SK-N-SH (cell line): ENCODE data around the gene BIRC3.

ENCODE experiments used
- EP300 ChIP-seq, 2 experiments: IDR thresholded peaks; 2 replicates each; pipeline versions ENCODE4 v1.4.0 to v1.6.1; 2012; ENCODE audit warnings: borderline replicate concordance in 1 of 2, low read depth in 1 of 2, low read length in 1 of 2
- FOSL2 ChIP-seq: IDR thresholded peaks from 2 replicates; pipeline ENCODE4 v1.4.0; 2012; ENCODE audit warnings: low read depth, mild to moderate bottlenecking, moderate library complexity, borderline replicate concordance
- POLR2AphosphoS5 ChIP-seq: IDR thresholded peaks from 2 replicates; pipeline ENCODE4 v1.6.1; 2012; ENCODE audit warnings: low read depth, low read length
- RAD21 ChIP-seq: IDR thresholded peaks from 2 replicates; pipeline ENCODE4 v1.6.1; 2012; ENCODE audit warnings: mild to moderate bottlenecking, low read length
- RFX5 ChIP-seq: IDR thresholded peaks from 2 replicates; pipeline ENCODE4 v1.6.1; 2012; ENCODE audit warnings: mild to moderate bottlenecking, improper control_type of control experiment, low read length
- TAF1 ChIP-seq: IDR thresholded peaks from 2 replicates; pipeline ENCODE4 v1.6.1; 2012; ENCODE audit warnings: low read depth, mild to moderate bottlenecking, low read length, moderate library complexity, borderline replicate concordance
- YY1 ChIP-seq: IDR thresholded peaks from 2 replicates; pipeline ENCODE4 v1.4.0; 2012; ENCODE audit warnings: low read depth, mild to moderate bottlenecking
- TF ChIP-seq, protein P1 (sequence below): fragments of 200-600 bp; sonication (generic); IDR thresholded peaks from 2 replicates; pipeline ENCODE4 v1.6.1; 2017; ENCODE audit warnings: antibody characterized with exemption, mild to moderate bottlenecking, moderate library complexity
- TF ChIP-seq, protein P2 (sequence below): fragments of 150-350 bp; IDR thresholded peaks from 2 replicates; pipeline ENCODE4 v1.6.1; 2017; ENCODE audit warnings: antibody characterized with exemption, low read length, low read depth, borderline replicate concordance
- TF ChIP-seq, protein P3 (sequence below): IDR thresholded peaks from 2 replicates; pipeline ENCODE4 v1.4.0; 2012; ENCODE audit warnings: low read depth, borderline replicate concordance

DNA sequence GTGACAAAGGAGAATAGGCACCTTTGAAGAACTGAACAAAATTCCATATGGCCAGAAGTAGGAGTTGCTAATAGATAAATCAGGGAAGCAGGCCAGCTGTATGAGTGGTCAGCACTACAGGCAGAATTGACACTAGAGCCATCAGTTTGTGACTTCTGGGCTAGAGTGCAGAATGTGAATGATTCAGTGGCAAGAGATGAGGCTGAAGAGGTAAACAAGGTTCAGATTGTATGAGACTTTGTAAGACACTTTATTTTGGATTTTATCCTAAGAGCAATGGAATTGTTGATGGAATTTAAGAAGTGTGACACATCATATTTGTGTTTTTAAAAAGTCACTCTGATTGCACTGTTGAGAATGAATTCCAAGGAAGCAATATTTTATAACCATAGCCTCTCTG lies 12.9 kb downstream of the BIRC3 start:
- TF ChIP-seq RFX5 (no peak), RAD21 (no peak), FOSL2 (no peak), EP300 (IDR thresholded peaks at IDR 0.05; ENCODE audit: borderline replicate concordance in 1 of 2, low read depth in 1 of 2, low read length in 1 of 2) (no peak), YY1 (no peak), TAF1 (no peak), POLR2AphosphoS5 (no peak)
- TF ChIP-seq, protein P1, sequence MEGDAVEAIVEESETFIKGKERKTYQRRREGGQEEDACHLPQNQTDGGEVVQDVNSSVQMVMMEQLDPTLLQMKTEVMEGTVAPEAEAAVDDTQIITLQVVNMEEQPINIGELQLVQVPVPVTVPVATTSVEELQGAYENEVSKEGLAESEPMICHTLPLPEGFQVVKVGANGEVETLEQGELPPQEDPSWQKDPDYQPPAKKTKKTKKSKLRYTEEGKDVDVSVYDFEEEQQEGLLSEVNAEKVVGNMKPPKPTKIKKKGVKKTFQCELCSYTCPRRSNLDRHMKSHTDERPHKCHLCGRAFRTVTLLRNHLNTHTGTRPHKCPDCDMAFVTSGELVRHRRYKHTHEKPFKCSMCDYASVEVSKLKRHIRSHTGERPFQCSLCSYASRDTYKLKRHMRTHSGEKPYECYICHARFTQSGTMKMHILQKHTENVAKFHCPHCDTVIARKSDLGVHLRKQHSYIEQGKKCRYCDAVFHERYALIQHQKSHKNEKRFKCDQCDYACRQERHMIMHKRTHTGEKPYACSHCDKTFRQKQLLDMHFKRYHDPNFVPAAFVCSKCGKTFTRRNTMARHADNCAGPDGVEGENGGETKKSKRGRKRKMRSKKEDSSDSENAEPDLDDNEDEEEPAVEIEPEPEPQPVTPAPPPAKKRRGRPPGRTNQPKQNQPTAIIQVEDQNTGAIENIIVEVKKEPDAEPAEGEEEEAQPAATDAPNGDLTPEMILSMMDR = no peak
- TF ChIP-seq, protein P2, sequence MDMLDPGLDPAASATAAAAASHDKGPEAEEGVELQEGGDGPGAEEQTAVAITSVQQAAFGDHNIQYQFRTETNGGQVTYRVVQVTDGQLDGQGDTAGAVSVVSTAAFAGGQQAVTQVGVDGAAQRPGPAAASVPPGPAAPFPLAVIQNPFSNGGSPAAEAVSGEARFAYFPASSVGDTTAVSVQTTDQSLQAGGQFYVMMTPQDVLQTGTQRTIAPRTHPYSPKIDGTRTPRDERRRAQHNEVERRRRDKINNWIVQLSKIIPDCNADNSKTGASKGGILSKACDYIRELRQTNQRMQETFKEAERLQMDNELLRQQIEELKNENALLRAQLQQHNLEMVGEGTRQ = no peak
- TF ChIP-seq, protein P3, sequence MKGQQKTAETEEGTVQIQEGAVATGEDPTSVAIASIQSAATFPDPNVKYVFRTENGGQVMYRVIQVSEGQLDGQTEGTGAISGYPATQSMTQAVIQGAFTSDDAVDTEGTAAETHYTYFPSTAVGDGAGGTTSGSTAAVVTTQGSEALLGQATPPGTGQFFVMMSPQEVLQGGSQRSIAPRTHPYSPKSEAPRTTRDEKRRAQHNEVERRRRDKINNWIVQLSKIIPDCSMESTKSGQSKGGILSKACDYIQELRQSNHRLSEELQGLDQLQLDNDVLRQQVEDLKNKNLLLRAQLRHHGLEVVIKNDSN = no peak
